DMS 273 treated with DMSO at 0.1 percent for 48 hours (cell line): ENCODE measurements around the gene CBS.
"Not testable (repeated sequence)": the region's sequence is repeated elsewhere in the genome, so short reads cannot be mapped to it uniquely, and the experiment has no call there.

Source experiments
- DNase-seq: peaks from one replicate; lab custom pipeline; 2025; lab: John Stamatoyannopoulos, UW

CBS gene

GRCh38 chr21:43075170-43076022 lies at the start of gene CBS:
Gene CBS, minus strand, starts transcription at chr21:43075835. Its CDS starts 3,642 bp downstream, at chr21:43072193.
- DNase-seq = not testable (repeated sequence)

- DNase-seq = not testable (repeated sequence)
Measured at GRCh38 chr21:43115956-43116355, 40.3 kb upstream of the CBS start.

- DNase-seq = not testable (repeated sequence)
Measured at GRCh38 chr21:43114483-43114882, 38.8 kb upstream of the CBS start.

GRCh38 chr21:43109006-43109405 lies 33.4 kb upstream of the CBS start:
- not testable (repeated sequence) for DNase-seq

- DNase-seq = not testable (repeated sequence)
Measured at GRCh38 chr21:43108177-43108576, 32.5 kb upstream of the CBS start.

- DNase-seq = not testable (repeated sequence)
Measured at GRCh38 chr21:43107794-43108137, 32.1 kb upstream of the CBS start.

GRCh38 chr21:43106965-43107793 lies 31.5 kb upstream of the CBS start, which contains the start of gene U2AF1:
Gene U2AF1, minus strand, starts transcription at chr21:43107570. Its CDS starts 76 bp downstream, at chr21:43107494.
- DNase-seq = not testable (repeated sequence)

- not testable (repeated sequence) for DNase-seq
Measured at GRCh38 chr21:43104642-43105041, 29.0 kb upstream of the CBS start.

- DNase-seq = not testable (repeated sequence)
Measured at GRCh38 chr21:43102281-43102680, 26.6 kb upstream of the CBS start.

GRCh38 chr21:43101676-43102075 lies 26.0 kb upstream of the CBS start:
- not testable (repeated sequence) for DNase-seq

- not testable (repeated sequence) for DNase-seq
Measured at GRCh38 chr21:43101000-43101399, 25.4 kb upstream of the CBS start.

- not testable (repeated sequence) for DNase-seq
Measured at GRCh38 chr21:43091979-43092614, 16.5 kb upstream of the CBS start.

GRCh38 chr21:43090947-43091346 lies 15.3 kb upstream of the CBS start:
- not testable (repeated sequence) for DNase-seq

GRCh38 chr21:43089463-43089862 lies 13.8 kb upstream of the CBS start:
- DNase-seq = not testable (repeated sequence)

- not testable (repeated sequence) for DNase-seq
Measured at GRCh38 chr21:43082587-43083300, 7.1 kb upstream of the CBS start.

GRCh38 chr21:43076643-43077042 lies 1.0 kb upstream of the CBS start:
- DNase-seq = not testable (repeated sequence)

GRCh38 chr21:43076023-43076637 lies 495 bp upstream of the CBS start:
- not testable (repeated sequence) for DNase-seq

GRCh38 chr21:43074401-43075169 lies 1.1 kb downstream of the CBS start:
- DNase-seq = not testable (repeated sequence)

- DNase-seq = not testable (repeated sequence)
Measured at GRCh38 chr21:43072742-43073141, 2.9 kb downstream of the CBS start.

GRCh38 chr21:43069682-43070081 lies 6.0 kb downstream of the CBS start:
- not testable (repeated sequence) for DNase-seq
